SK-N-SH treated with all-trans-retinoic acid at 6 μM for 48 hours (cell line): ENCODE results near the gene SELENON.

Experiments
- ATAC-seq: fragments of 200-7000 bp; cut with Tn5 transposase; 3 replicates; pipeline ENCODE4 v1.9.1; 2020; ENCODE audit warnings: mild to moderate bottlenecking, moderate library complexity
- ARNTL ChIP-seq: fragments of 450-650 bp; formaldehyde crosslinking; IDR thresholded peaks from 2 replicates; pipeline ENCODE4 v1.5.0; 2020; ENCODE audit warnings: low read depth, mild to moderate bottlenecking, moderate library complexity, borderline replicate concordance
- BACH2 ChIP-seq: fragments of 250-450 bp; sonication (Bioruptor Pico); IDR thresholded peaks from 2 replicates; pipeline ENCODE4 v1.9.0; 2021; ENCODE audit warnings: mild to moderate bottlenecking, borderline replicate concordance
- CREB5 ChIP-seq: fragments of 250-450 bp; sonication (Bioruptor Pico); IDR thresholded peaks from 2 replicates; pipeline ENCODE4 v1.5.1; 2020; ENCODE audit warnings: low read depth, mild to moderate bottlenecking, moderate library complexity
- CSDC2 ChIP-seq: fragments of 250-450 bp; sonication (Bioruptor Pico); IDR thresholded peaks from 2 replicates; pipeline ENCODE4 v1.5.0; 2020; ENCODE audit warnings: mild to moderate bottlenecking, moderate library complexity
- ESRRG ChIP-seq: fragments of 250-450 bp; sonication (Bioruptor Pico); IDR thresholded peaks from 2 replicates; pipeline ENCODE4 v1.6.1; 2021; ENCODE audit warnings: mild to moderate bottlenecking
- GLIS3 ChIP-seq: fragments of 250-450 bp; sonication (Bioruptor Pico); IDR thresholded peaks from 2 replicates; pipeline ENCODE4 v1.5.0; 2020; ENCODE audit warnings: mild to moderate bottlenecking, moderate library complexity
- ISL1 ChIP-seq: fragments of 250-450 bp; sonication (Bioruptor Pico); IDR thresholded peaks from 2 replicates; pipeline ENCODE4 v2.1.2; 2022; ENCODE audit warnings: mild to moderate bottlenecking, moderate library complexity
- OSR1 ChIP-seq: fragments of 250-450 bp; sonication (Bioruptor Pico); IDR thresholded peaks from 2 replicates; pipeline ENCODE4 v1.8.0; 2022; ENCODE audit warnings: moderate library complexity, mild to moderate bottlenecking, inconsistent platforms
- PATZ1 ChIP-seq: fragments of 250-450 bp; sonication (Bioruptor Pico); IDR thresholded peaks from 2 replicates; pipeline ENCODE4 v1.8.0; 2020; ENCODE audit warnings: mild to moderate bottlenecking, moderate library complexity, borderline replicate concordance
- POU6F1 ChIP-seq: fragments of 250-450 bp; sonication (Bioruptor Pico); IDR thresholded peaks from 2 replicates; pipeline ENCODE4 v1.8.0; 2021; ENCODE audit warnings: low read depth, mild to moderate bottlenecking, moderate library complexity, borderline replicate concordance
- PPARA ChIP-seq: fragments of 250-450 bp; sonication (Bioruptor Pico); IDR thresholded peaks from 2 replicates; pipeline ENCODE4 v1.5.0; 2020; ENCODE audit warnings: mild to moderate bottlenecking, borderline replicate concordance
- RARB ChIP-seq: fragments of 250-450 bp; sonication (Bioruptor Pico); IDR thresholded peaks from 2 replicates; pipeline ENCODE4 v1.8.0; 2021; ENCODE audit warnings: mild to moderate bottlenecking, moderate library complexity
- SNAI2 ChIP-seq: fragments of 250-450 bp; sonication (Bioruptor Pico); IDR thresholded peaks from 2 replicates; pipeline ENCODE4 v1.5.0; 2020; ENCODE audit warnings: mild to moderate bottlenecking, moderate library complexity
- TOX ChIP-seq: fragments of 250-450 bp; sonication (Bioruptor Pico); IDR thresholded peaks from 2 replicates; pipeline ENCODE4 v1.8.0; 2021; ENCODE audit warnings: mild to moderate bottlenecking, moderate library complexity, borderline replicate concordance
- TSHZ2 ChIP-seq: fragments of 250-450 bp; sonication (Bioruptor Pico); IDR thresholded peaks from 2 replicates; pipeline ENCODE4 v1.5.0; 2020; ENCODE audit warnings: mild to moderate bottlenecking, moderate library complexity
- ZC3H10 ChIP-seq: fragments of 250-450 bp; sonication (Bioruptor Pico); IDR thresholded peaks from 2 replicates; pipeline ENCODE4 v1.5.1; 2021; ENCODE audit warnings: mild to moderate bottlenecking, moderate library complexity
- ZFP3 ChIP-seq: fragments of 250-450 bp; sonication (Bioruptor Pico); IDR thresholded peaks from 2 replicates; pipeline ENCODE4 v1.5.0; 2020; ENCODE audit warnings: mild to moderate bottlenecking, moderate library complexity
- ZFP30 ChIP-seq: fragments of 450-650 bp; formaldehyde crosslinking; IDR thresholded peaks from 2 replicates; pipeline ENCODE4 v1.5.0; 2022; ENCODE audit warnings: mild to moderate bottlenecking, moderate library complexity
- ZNF565 ChIP-seq: fragments of 450-650 bp; formaldehyde crosslinking; conservative IDR thresholded peaks from 2 replicates; pipeline ENCODE4 v1.5.0; 2020; ENCODE audit warnings: low read depth, mild to moderate bottlenecking, moderate library complexity
- ZNF70 ChIP-seq: fragments of 450-650 bp; formaldehyde crosslinking; IDR thresholded peaks from 2 replicates; pipeline ENCODE4 v1.5.0; 2020; ENCODE audit warnings: mild to moderate bottlenecking, moderate library complexity
- ZNF8 ChIP-seq: fragments of 450-650 bp; formaldehyde crosslinking; IDR thresholded peaks from 2 replicates; pipeline ENCODE4 v1.5.0; 2020; ENCODE audit warnings: mild to moderate bottlenecking, moderate library complexity

SELENON gene

GRCh38 chr1:25800703-25801377, 847 bp downstream of the SELENON start (continued):
- TF ChIP-seq TSHZ2 (no peak), BACH2 (no peak), ARNTL (no peak), TOX (CRISPR knock-in tag) (no peak), ZC3H10 (CRISPR knock-in tag) (no peak)
- TF ChIP-seq, all 23 proteins: peak for 0

- no peak for ATAC-seq
- TF ChIP-seq CREB5 (CRISPR knock-in tag) (no peak), ESRRG (CRISPR knock-in tag) (no peak), ZFP30 (CRISPR knock-in tag) (no peak), CSDC2 (CRISPR knock-in tag) (no peak), PPARA (CRISPR knock-in tag) (no peak), ZFP3 (CRISPR knock-in tag) (no peak), ZNF8 (CRISPR knock-in tag) (no peak), OSR1 (no peak), TSHZ2 (no peak), PATZ1 (CRISPR knock-in tag) (no peak), ZC3H10 (CRISPR knock-in tag) (no peak), POU6F1 (no peak), ZNF565 (no peak), ISL1 (CRISPR knock-in tag) (no peak), RARB (CRISPR knock-in tag) (no peak), GLIS3 (CRISPR knock-in tag) (no peak), ARNTL (no peak), ZNF70 (CRISPR knock-in tag) (no peak), TOX (CRISPR knock-in tag) (no peak), SNAI2 (CRISPR knock-in tag) (no peak)
- TF ChIP-seq, all 23 proteins: peak for 0
These were observed 2.9 kb downstream of the SELENON start for GRCh38 chr1:25802915-25803314.

GRCh38 chr1:25803368-25803767, 3.4 kb downstream of the SELENON start:
- no peak for ATAC-seq
- TF ChIP-seq TOX (CRISPR knock-in tag): no peak
- no peak for TF ChIP-seq BACH2
- no peak for TF ChIP-seq RARB (CRISPR knock-in tag)
- no peak for TF ChIP-seq ARNTL
- TF ChIP-seq TSHZ2: no peak
- no peak for TF ChIP-seq ZFP3 (CRISPR knock-in tag)
- TF ChIP-seq POU6F1: no peak
- TF ChIP-seq ZNF565: no peak
